AG09309 (cell line): ENCODE data around the gene ADAM30.
"Not testable (repeated sequence)": the region's sequence is repeated elsewhere in the genome, so short reads cannot be mapped to it uniquely, and the experiment has no call there.

ENCODE experiments used
- DNase-seq: peaks from one replicate; pipeline ENCODE4 v3.0.0-alpha.2; 2010; ENCODE audit warnings: low read depth
- H3K4me3 ChIP-seq: 2 replicates; pipeline ENCODE4 v1.5.1; 2011; ENCODE audit warnings: mild to moderate bottlenecking, low read depth, low read length, moderate library complexity; ENCODE audit not compliant: control insufficient read depth
- CTCF ChIP-seq: IDR thresholded peaks from 2 replicates; pipeline ENCODE4 v1.5.1; 2011; ENCODE audit warnings: mild to moderate bottlenecking, low read depth, low read length, inconsistent platforms; ENCODE audit not compliant: insufficient read depth, control insufficient read depth; ENCODE audit errors: missing control alignments

Gene ADAM30

GRCh38 chr1:119869995-119870394, 26.3 kb downstream of the ADAM30 start:
- TF ChIP-seq CTCF: no peak
- no peak for DNase-seq
- no peak overlapping the region for H3K4me3 ChIP-seq

- no peak for DNase-seq
- no peak for TF ChIP-seq CTCF
- no peak overlapping the region for H3K4me3 ChIP-seq
Observed at GRCh38 chr1:119868176-119868575, 28.1 kb downstream of the ADAM30 start.

GRCh38 chr1:119866451-119866850, 29.9 kb downstream of the ADAM30 start:
- no peak for DNase-seq
- no peak for TF ChIP-seq CTCF

GRCh38 chr1:119865627-119866026, 30.7 kb downstream of the ADAM30 start:
- peak; percentile 18 for DNase-seq
- TF ChIP-seq CTCF: no peak
- H3K4me3 ChIP-seq: no peak overlapping the region

More at GRCh38 chr1:119866451-119866850, 29.9 kb downstream of the ADAM30 start:
- H3K4me3 ChIP-seq: no peak overlapping the region

GRCh38 chr1:119862276-119862675, 34.0 kb downstream of the ADAM30 start:
- DNase-seq: no peak
- H3K4me3 ChIP-seq: no peak overlapping the region

GRCh38 chr1:119861547-119861946, 34.8 kb downstream of the ADAM30 start:
- H3K4me3 ChIP-seq: no peak overlapping the region
- no peak for DNase-seq
- no peak for TF ChIP-seq CTCF

More at GRCh38 chr1:119862276-119862675, 34.0 kb downstream of the ADAM30 start:
- no peak for TF ChIP-seq CTCF

- peak; percentile 16 for DNase-seq
- H3K4me3 ChIP-seq: no peak overlapping the region
- no peak for TF ChIP-seq CTCF
Observed at GRCh38 chr1:119859647-119860046, 36.7 kb downstream of the ADAM30 start.

- not testable (repeated sequence) for DNase-seq
Observed at GRCh38 chr1:119858556-119859214, 37.6 kb downstream of the ADAM30 start.

More at GRCh38 chr1:119858556-119859214, 37.6 kb downstream of the ADAM30 start:
- not testable (repeated sequence) for H3K4me3 ChIP-seq
